Transverse colon (tissue), 3 donors: Measurements from ENCODE around the gene GALNT8.

Experiments
- POLR2A ChIP-seq: fragments of 450-650 bp; IDR thresholded peaks from one replicate; pipeline ENCODE4 v1.6.1; 2016; ENCODE audit warnings: antibody characterized with exemption, mild to moderate bottlenecking, moderate library complexity
- TF ChIP-seq, protein P1 (sequence below), 5 experiments: fragments of 200-600 bp in 3 of 5; fragments of 450-650 bp in 2 of 5; sonication (generic) in 3 of 5; IDR thresholded peaks; 1 replicate in 2 of 5; 2 replicates in 3 of 5; pipeline ENCODE4 v1.5.1; 2016 to 2017; ENCODE audit warnings: antibody characterized with exemption in 5 of 5, inconsistent platforms in 3 of 5, mild to moderate bottlenecking in 2 of 5, moderate library complexity in 1 of 5

DNA sequence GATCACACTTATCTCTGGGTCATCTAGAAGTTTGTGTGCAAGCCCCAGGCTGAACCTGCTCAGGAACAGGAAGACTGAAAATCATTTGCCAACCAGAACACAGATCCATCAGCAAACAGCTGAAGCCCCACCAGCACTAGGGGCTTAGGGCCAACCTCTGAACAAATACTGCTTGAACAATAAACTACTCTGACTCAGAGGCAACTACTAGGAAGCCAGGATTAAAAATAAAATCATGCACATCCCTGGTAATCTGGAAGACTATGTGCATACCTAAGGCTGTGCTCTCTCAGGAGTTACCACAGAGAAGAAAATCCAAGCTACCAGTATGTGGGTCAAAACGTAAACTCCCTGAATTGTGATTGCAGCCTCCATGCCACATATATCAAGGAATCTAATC, 15.9 kb downstream of the GALNT8 start:
- TF ChIP-seq, protein P1, sequence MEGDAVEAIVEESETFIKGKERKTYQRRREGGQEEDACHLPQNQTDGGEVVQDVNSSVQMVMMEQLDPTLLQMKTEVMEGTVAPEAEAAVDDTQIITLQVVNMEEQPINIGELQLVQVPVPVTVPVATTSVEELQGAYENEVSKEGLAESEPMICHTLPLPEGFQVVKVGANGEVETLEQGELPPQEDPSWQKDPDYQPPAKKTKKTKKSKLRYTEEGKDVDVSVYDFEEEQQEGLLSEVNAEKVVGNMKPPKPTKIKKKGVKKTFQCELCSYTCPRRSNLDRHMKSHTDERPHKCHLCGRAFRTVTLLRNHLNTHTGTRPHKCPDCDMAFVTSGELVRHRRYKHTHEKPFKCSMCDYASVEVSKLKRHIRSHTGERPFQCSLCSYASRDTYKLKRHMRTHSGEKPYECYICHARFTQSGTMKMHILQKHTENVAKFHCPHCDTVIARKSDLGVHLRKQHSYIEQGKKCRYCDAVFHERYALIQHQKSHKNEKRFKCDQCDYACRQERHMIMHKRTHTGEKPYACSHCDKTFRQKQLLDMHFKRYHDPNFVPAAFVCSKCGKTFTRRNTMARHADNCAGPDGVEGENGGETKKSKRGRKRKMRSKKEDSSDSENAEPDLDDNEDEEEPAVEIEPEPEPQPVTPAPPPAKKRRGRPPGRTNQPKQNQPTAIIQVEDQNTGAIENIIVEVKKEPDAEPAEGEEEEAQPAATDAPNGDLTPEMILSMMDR (IDR thresholded peaks at IDR 0.05): no peak
- TF ChIP-seq POLR2A: no peak
